SU-DHL-6 (cell line): ENCODE data around the gene FHAD1.
"Not testable (repeated sequence)": the region's sequence is repeated elsewhere in the genome, so short reads cannot be mapped to it uniquely, and the experiment has no call there.

Source experiments
- H2AFZ ChIP-seq: fragments of 200-600 bp; sonication (generic); 2 replicates; pipeline ENCODE4 v1.6.1; 2014; ENCODE audit warnings: low read depth, mild to moderate bottlenecking, moderate library complexity, mixed read lengths, antibody characterized with exemption, low read length; ENCODE audit not compliant: severe bottlenecking
- H3F3A ChIP-seq: fragments of 200-600 bp; shearing (Covaris generic); 2 replicates; pipeline ENCODE4 v1.6.0; 2016; ENCODE audit warnings: antibody characterized with exemption, mild to moderate bottlenecking; ENCODE audit not compliant: insufficient read depth
- H3K27ac ChIP-seq: fragments of 200-600 bp; sonication (generic); 2 replicates; pipeline ENCODE4 v1.5.1; 2016; ENCODE audit warnings: low read depth, mild to moderate bottlenecking, low read length, moderate library complexity, mixed read lengths
- H3K27me3 ChIP-seq: fragments of 200-600 bp; sonication (generic), shearing (Covaris generic); 2 replicates; pipeline ENCODE4 v1.6.0; 2014; ENCODE audit warnings: mild to moderate bottlenecking, low read length
- H3K36me3 ChIP-seq: fragments of 200-600 bp; sonication (generic); 2 replicates; pipeline ENCODE4 v1.6.1; 2014; ENCODE audit warnings: mild to moderate bottlenecking, low read length, mixed read lengths
- H3K4me2 ChIP-seq: fragments of 300-600, 200-600 bp; shearing (Covaris generic), sonication (generic); 2 replicates; pipeline ENCODE4 v1.6.0; 2014; ENCODE audit warnings: low read length, low read depth, mild to moderate bottlenecking; ENCODE audit not compliant: poor library complexity, severe bottlenecking
- H3K4me3 ChIP-seq: fragments of 200-600 bp; sonication (generic); 2 replicates; pipeline ENCODE4 v1.5.1; 2014; ENCODE audit warnings: antibody characterized with exemption, low read length, mild to moderate bottlenecking, mixed read lengths; ENCODE audit not compliant: insufficient read depth, poor library complexity, severe bottlenecking
- H3K79me2 ChIP-seq: fragments of 200-600 bp; sonication (generic); 2 replicates; pipeline ENCODE4 v1.6.1; 2014; ENCODE audit warnings: mild to moderate bottlenecking, low read length, moderate library complexity; ENCODE audit not compliant: insufficient read depth
- H3K9ac ChIP-seq: fragments of 200-600 bp; sonication (generic); 2 replicates; pipeline ENCODE4 v1.7.0; 2014; ENCODE audit warnings: mild to moderate bottlenecking, low read length
- H3K9me2 ChIP-seq: fragments of 200-600 bp; sonication (generic); replicated peaks from 2 replicates; pipeline ENCODE4 v1.6.1; 2014; ENCODE audit warnings: low read length; ENCODE audit not compliant: insufficient read depth
- H3K9me3 ChIP-seq: fragments of 200-600 bp; sonication (generic); 2 replicates; pipeline ENCODE4 v1.6.1; 2014; ENCODE audit warnings: low read length, mixed read lengths; ENCODE audit not compliant: insufficient read depth
- H4K20me1 ChIP-seq: fragments of 200-600 bp; sonication (generic); 2 replicates; pipeline ENCODE4 v1.6.1; 2014; ENCODE audit warnings: low read depth, mild to moderate bottlenecking, antibody characterized with exemption, low read length, moderate library complexity, mixed read lengths
- CTCF ChIP-seq: fragments of 200-600 bp; sonication (generic); IDR thresholded peaks from one replicate; pipeline ENCODE4 v1.5.1; 2017; ENCODE audit warnings: antibody characterized with exemption, mild to moderate bottlenecking, low read length, moderate library complexity; ENCODE audit not compliant: insufficient read depth, poor library complexity, severe bottlenecking
- EZH2phosphoT487 ChIP-seq: fragments of 200-600 bp; sonication (generic), shearing (Covaris generic); conservative IDR thresholded peaks from 2 replicates; pipeline ENCODE4 v1.6.1; 2018; ENCODE audit warnings: mild to moderate bottlenecking, antibody characterized with exemption, low read length, moderate library complexity, mixed read lengths

The FHAD1 gene

GRCh38 chr1:15432324-15432723 is 185.3 kb downstream of the FHAD1 start:
- Histone ChIP-seq H3K9me2 (no peaks in the 10 kb centered on the region), H3K36me3 (no peaks in the 10 kb centered on the region), H3F3A (no peaks in the 10 kb centered on the region), H3K27me3 (no peaks in the 10 kb centered on the region), H3K4me2 (no peak overlapping the region), H3K4me3 (no peak overlapping the region), H3K27ac (no peak overlapping the region), H3K79me2 (no peaks in the 10 kb centered on the region), H3K9ac (no peak overlapping the region), H2AFZ (no peak overlapping the region), H3K9me3 (no peaks in the 10 kb centered on the region), H4K20me1 (no peaks in the 10 kb centered on the region)
- TF ChIP-seq CTCF: no peak
- TF ChIP-seq EZH2phosphoT487: no peak

GRCh38 chr1:15433471-15433870 is 186.4 kb downstream of the FHAD1 start:
- no peak overlapping the region for H3K9ac ChIP-seq
- no peaks in the 10 kb centered on the region for H3K27me3 ChIP-seq
- H3K36me3 ChIP-seq: no peaks in the 10 kb centered on the region
- no peak for TF ChIP-seq EZH2phosphoT487
- TF ChIP-seq CTCF: no peak
- no peaks in the 10 kb centered on the region for H3K9me3 ChIP-seq
- H3K9me2 ChIP-seq: no peaks in the 10 kb centered on the region
- no peak overlapping the region for H3K27ac ChIP-seq
- H3F3A ChIP-seq: no peaks in the 10 kb centered on the region
- no peak overlapping the region for H3K4me2 ChIP-seq
- no peak overlapping the region for H3K4me3 ChIP-seq
- no peak overlapping the region for H2AFZ ChIP-seq
- H4K20me1 ChIP-seq: no peaks in the 10 kb centered on the region
- no peaks in the 10 kb centered on the region for H3K79me2 ChIP-seq

GRCh38 chr1:15434739-15435138 is 187.7 kb downstream of the FHAD1 start:
- H3K27me3 ChIP-seq, H3K27ac ChIP-seq, H3K4me3 ChIP-seq, H3K9ac ChIP-seq, H4K20me1 ChIP-seq, H3F3A ChIP-seq, H2AFZ ChIP-seq, H3K36me3 ChIP-seq, H3K79me2 ChIP-seq, H3K9me3 ChIP-seq, H3K9me2 ChIP-seq, H3K4me2 ChIP-seq: not testable (repeated sequence)

DNA sequence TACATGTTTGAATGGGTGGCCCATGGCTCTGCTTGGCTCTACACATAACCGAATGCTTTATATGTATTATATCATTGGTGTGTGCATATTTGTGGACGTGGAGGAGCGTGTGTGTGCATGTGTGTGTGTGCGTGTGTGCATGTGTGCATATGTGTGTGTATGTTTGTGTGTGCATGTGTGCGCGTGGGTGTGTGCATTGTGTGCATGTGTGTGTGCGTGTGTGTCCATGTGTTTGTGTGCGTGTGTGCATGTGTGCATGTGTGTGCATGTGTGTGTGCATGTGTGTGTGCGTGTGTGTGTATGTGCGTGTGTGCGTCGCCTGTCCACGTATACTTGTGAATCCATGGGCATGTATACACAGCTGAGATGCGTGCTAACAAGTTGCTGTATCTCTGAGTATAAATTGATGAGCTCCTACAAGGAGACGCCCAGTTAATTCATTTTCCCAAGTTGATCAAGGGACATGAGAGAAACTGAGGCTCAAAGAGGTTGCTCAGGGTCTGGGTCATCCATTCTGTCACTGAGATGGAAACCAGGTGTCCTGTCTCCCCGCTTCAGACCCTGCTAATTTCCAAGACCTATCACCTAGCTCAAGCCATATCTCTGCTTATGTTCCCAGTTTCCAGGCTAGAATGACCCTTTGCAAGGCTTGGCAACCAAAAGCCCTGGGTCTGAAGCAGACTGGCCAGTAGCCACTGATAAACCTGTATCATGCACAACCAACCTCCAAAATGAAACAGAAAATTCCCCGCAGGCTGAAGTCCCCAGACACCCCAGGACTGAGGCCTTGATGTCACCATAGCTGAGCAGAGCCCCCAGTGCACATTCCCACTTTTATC is 188.4 kb downstream of the FHAD1 start:
- Histone ChIP-seq H3K27me3 (no peaks in the 10 kb centered on the region), H3K4me3 (no peak overlapping the region), H3K9ac (no peak overlapping the region), H3K27ac (no peak overlapping the region), H3K9me3 (no peaks in the 10 kb centered on the region), H3K79me2 (no peaks in the 10 kb centered on the region), H3F3A (no peaks in the 10 kb centered on the region), H4K20me1 (no peaks in the 10 kb centered on the region), H2AFZ (no peak overlapping the region), H3K4me2 (no peak overlapping the region), H3K9me2 (no peaks in the 10 kb centered on the region), H3K36me3 (no peaks in the 10 kb centered on the region)
- no peak for TF ChIP-seq CTCF
- no peak for TF ChIP-seq EZH2phosphoT487
